H1 (cell line): ENCODE results near the gene PCBP4. TPM values are rescaled to one million over a fixed set of nuclear protein-coding genes. Genes with fewer than 3 reads are reported as not detected.

ENCODE experiments used
- CTCF ChIA-PET: fragments of 300-600 bp; sonication (Branson Sonifier 250); formaldehyde crosslinking; loops from one replicate; lab custom pipeline; 2021; ENCODE audit not compliant: partially characterized antibody; lab: Charles Lee
- POLR2A ChIA-PET: fragments of 300-600 bp; sonication (Branson Sonifier 250); formaldehyde crosslinking; loops from one replicate; lab custom pipeline; 2021; ENCODE audit warnings: inconsistent platforms; ENCODE audit not compliant: partially characterized antibody; lab: Charles Lee
- DNase-seq, 2 experiments: peaks; one replicate each; pipeline versions ENCODE4 v3.0.0 to v3.0.0-alpha.2; 2010 to 2022; ENCODE audit warnings: low spot score in 2 of 2, low read depth in 1 of 2, mixed read lengths in 1 of 2
- FAIRE-seq: peaks from 2 replicates; lab custom pipeline; 2011; peaks lifted over from hg19 to GRCh38; lab: Jason Lieb, UNC
- H2AFZ ChIP-seq: 2 replicates; pipeline ENCODE4 v1.8.1; 2012; ENCODE audit warnings: low read length, inconsistent platforms
- H2AK5ac ChIP-seq: 2 replicates; pipeline ENCODE4 v1.6.1; 2013; ENCODE audit warnings: low read depth, low read length
- H2BK120ac ChIP-seq: replicated peaks from 2 replicates; pipeline ENCODE3; 2013; ENCODE audit warnings: low read depth, low read length, inconsistent platforms
- H2BK12ac ChIP-seq: 2 replicates; pipeline ENCODE4 v1.6.1; 2013; ENCODE audit warnings: low read depth, low read length
- H2BK15ac ChIP-seq: 2 replicates; pipeline ENCODE4 v1.6.1; 2013; ENCODE audit warnings: low read length
- H2BK20ac ChIP-seq: 2 replicates; pipeline ENCODE4 v1.6.1; 2013; ENCODE audit warnings: low read length
- H2BK5ac ChIP-seq: 2 replicates; pipeline ENCODE4 v1.6.1; 2013; ENCODE audit warnings: low read depth, low read length
- H3K14ac ChIP-seq: 2 replicates; pipeline ENCODE4 v1.6.1; 2013; ENCODE audit warnings: inconsistent platforms; ENCODE audit not compliant: insufficient read length
- H3K18ac ChIP-seq: 2 replicates; pipeline ENCODE4 v1.6.1; 2013; ENCODE audit warnings: low read length; ENCODE audit errors: extremely low read depth
- H3K23ac ChIP-seq: 2 replicates; pipeline ENCODE4 v1.6.1; 2013; ENCODE audit warnings: inconsistent platforms; ENCODE audit not compliant: insufficient read length
- H3K23me2 ChIP-seq: 2 replicates; pipeline ENCODE4 v1.6.1; 2013; ENCODE audit warnings: low read depth, low read length
- H3K27ac ChIP-seq: 2 replicates; pipeline ENCODE4 v1.6.1; 2011; ENCODE audit warnings: low read depth, low read length, inconsistent platforms
- H3K27me3 ChIP-seq, 4 experiments: replicated peaks in 1 of 4; 1 replicate in 1 of 4; 2 replicates in 3 of 4; pipeline versions ENCODE4 v1.6.1 to v1.8.1; 2011 to 2013; ENCODE audit warnings: low read length in 3 of 4, mild to moderate bottlenecking in 3 of 4, inconsistent platforms in 2 of 4, mixed read lengths in 2 of 4, moderate library complexity in 1 of 4; ENCODE audit not compliant: control insufficient read depth in 3 of 4, insufficient read depth in 3 of 4; ENCODE audit errors: extremely low read depth in 1 of 4
- H3K36me3 ChIP-seq, 4 experiments: 2 replicates each; pipeline versions ENCODE4 v1.6.1 to v1.8.1; 2011 to 2013; ENCODE audit warnings: mild to moderate bottlenecking in 4 of 4, low read length in 3 of 4, moderate library complexity in 2 of 4, control low read depth in 1 of 4, inconsistent platforms in 1 of 4; ENCODE audit not compliant: insufficient read depth in 4 of 4, control insufficient read depth in 2 of 4
- H3K4ac ChIP-seq: replicated peaks from 2 replicates; pipeline ENCODE3; 2013; ENCODE audit warnings: low read length, low read depth, mixed read lengths, inconsistent platforms; ENCODE audit not compliant: insufficient read length
- H3K4me1 ChIP-seq, 4 experiments: replicated peaks in 1 of 4; 1 replicate in 1 of 4; 2 replicates in 3 of 4; pipeline versions ENCODE4 v1.6.1 to v1.8.1; 2011 to 2013; ENCODE audit warnings: low read length in 3 of 4, inconsistent platforms in 2 of 4, mixed read lengths in 1 of 4; ENCODE audit not compliant: insufficient read depth in 4 of 4, control insufficient read depth in 3 of 4
- H3K4me2 ChIP-seq, 2 experiments: 2 replicates each; pipeline versions ENCODE4 v1.6.1 to v1.8.1; 2011 to 2013; ENCODE audit warnings: low read depth in 2 of 2, low read length in 2 of 2, control low read depth in 1 of 2, inconsistent platforms in 1 of 2, mild to moderate bottlenecking in 1 of 2; ENCODE audit not compliant: insufficient read depth in 1 of 2
- H3K4me3 ChIP-seq, 4 experiments: fragments of 200-600, 300-600 bp in 1 of 4; sonication (generic), shearing (Covaris generic), sonication (Bioruptor Twin) in 1 of 4; 2 replicates each; pipeline versions ENCODE4 v1.5.1 to v1.8.1; 2011 to 2016; ENCODE audit warnings: low read length in 4 of 4, low read depth in 3 of 4, control low read depth in 2 of 4, inconsistent platforms in 2 of 4, mild to moderate bottlenecking in 2 of 4, mixed read lengths in 1 of 4, moderate library complexity in 1 of 4; ENCODE audit not compliant: insufficient read depth in 2 of 4; ENCODE audit errors: extremely low read depth in 1 of 4
- H3K56ac ChIP-seq: replicated peaks from 2 replicates; pipeline ENCODE3; 2013; ENCODE audit warnings: low read depth, mild to moderate bottlenecking, mixed read lengths, low read length, inconsistent platforms; ENCODE audit not compliant: insufficient read length
- H3K79me1 ChIP-seq: 2 replicates; pipeline ENCODE4 v1.6.1; 2013; ENCODE audit warnings: low read depth, low read length, control low read depth
- H3K79me2 ChIP-seq, 2 experiments: 2 replicates each; pipeline versions ENCODE4 v1.6.1 to v1.8.1; 2012 to 2013; ENCODE audit warnings: low read length in 2 of 2, mild to moderate bottlenecking in 2 of 2, inconsistent platforms in 1 of 2; ENCODE audit not compliant: insufficient read depth in 2 of 2, control insufficient read depth in 1 of 2
- H3K9ac ChIP-seq, 4 experiments: replicated peaks in 1 of 4; 1 replicate in 1 of 4; 2 replicates in 3 of 4; pipeline versions ENCODE4 v1.6.1 to v1.8.1; 2011 to 2013; ENCODE audit warnings: low read depth in 3 of 4, low read length in 3 of 4, control low read depth in 2 of 4, mild to moderate bottlenecking in 2 of 4, moderate library complexity in 2 of 4, inconsistent platforms in 1 of 4; ENCODE audit errors: extremely low read depth in 1 of 4
- H3K9me3 ChIP-seq, 2 experiments: 2 replicates each; pipeline versions ENCODE4 v1.6.1 to v1.8.1; 2012 to 2013; ENCODE audit warnings: mild to moderate bottlenecking in 2 of 2, moderate library complexity in 2 of 2, control low read depth in 1 of 2, inconsistent platforms in 1 of 2, low read depth in 1 of 2, low read length in 1 of 2, mixed read lengths in 1 of 2; ENCODE audit not compliant: insufficient read depth in 2 of 2
- H4K20me1 ChIP-seq, 2 experiments: replicated peaks in 1 of 2; 2 replicates each; pipeline versions ENCODE3 to v1.8.1; 2011 to 2013; ENCODE audit warnings: inconsistent platforms in 2 of 2, low read length in 2 of 2, mild to moderate bottlenecking in 1 of 2; ENCODE audit not compliant: insufficient read depth in 2 of 2, control insufficient read depth in 1 of 2
- H4K5ac ChIP-seq: 2 replicates; pipeline ENCODE4 v1.6.1; 2013; ENCODE audit warnings: low read length, low read depth, mixed read lengths, inconsistent platforms; ENCODE audit not compliant: insufficient read length
- H4K8ac ChIP-seq: 2 replicates; pipeline ENCODE4 v1.8.0; 2013; ENCODE audit warnings: mild to moderate bottlenecking, moderate library complexity, low read length, inconsistent platforms; ENCODE audit not compliant: insufficient read depth; ENCODE audit errors: extremely low read depth
- H4K91ac ChIP-seq: replicated peaks from 2 replicates; pipeline ENCODE3; 2013; ENCODE audit warnings: low read length, mixed read lengths, inconsistent platforms; ENCODE audit not compliant: insufficient read length
- CREB1 ChIP-seq: IDR thresholded peaks from 2 replicates; pipeline ENCODE4 v1.6.1; 2012; ENCODE audit warnings: inconsistent platforms
- CTBP2 ChIP-seq: IDR thresholded peaks from 2 replicates; pipeline ENCODE4 v1.7.0; 2011; ENCODE audit warnings: borderline replicate concordance, mild to moderate bottlenecking, moderate library complexity, mixed read lengths, low read length; ENCODE audit not compliant: insufficient read depth, insufficient read length
- FOSL1 ChIP-seq: IDR thresholded peaks from 2 replicates; pipeline ENCODE4 v1.6.1; 2011; ENCODE audit warnings: mild to moderate bottlenecking, low read depth, low read length, moderate library complexity; ENCODE audit not compliant: insufficient read depth
- WGBS, 2 experiments: shearing (Covaris generic) in 1 of 2; methylation state at CpG; one replicate each; pipeline versions ENCODE4 v1.1.6 to v1.1.7; 2013 to 2015; ENCODE audit warnings: low lambda C conversion rate in 2 of 2, mixed read lengths in 2 of 2, inconsistent platforms in 1 of 2, low coverage in 1 of 2, missing lambda C conversion rate in 1 of 2; ENCODE audit not compliant: insufficient replicate concordance in 2 of 2, insufficient coverage in 1 of 2, insufficient read length in 1 of 2; ENCODE audit errors: extremely low coverage in 1 of 2, missing lambda C conversion rate in 1 of 2; 5-methylcytosine and 5-hydroxymethylcytosine counted together
- polyA plus RNA-seq, 7 experiments: library from polyadenylated mRNA; depleted of rRNA in 3 of 7; stranded (reverse) in 5 of 7; unstranded in 2 of 7; fragments of >200 nt in 5 of 7; fragments of 200-250 nt in 2 of 7; gene quantifications; 1 replicate in 5 of 7; 2 replicates in 1 of 7; 4 replicates in 1 of 7; pipeline versions ENCODE4 v1.2.1 to v1.2.3, GENCODE V29; 2011 to 2013; ENCODE audit warnings: missing spikeins in 2 of 7, mixed read lengths in 2 of 7
- total RNA-seq: library from RNA; stranded (reverse); fragmentation: NEBNext Ultra II Directional; extraction: Animal tissue kit (Norgen Biotek cat#: 25700); gene quantifications from 2 replicates; pipeline ENCODE4 v1.2.1, GENCODE V29; 2021
- TF ChIP-seq, protein P1 (sequence below): IDR thresholded peaks from 2 replicates; pipeline ENCODE4 v1.6.1; 2012; ENCODE audit warnings: low read length, inconsistent platforms

Gene PCBP4
- total and polyA plus RNA-seq, 2 of the 8 experiments (the other 6 are each of a cell fraction or from before 2014, with no cell fraction given) = 16.4 to 34.1 TPM

GRCh38 chr3:51945926-51946705, 21.1 kb downstream of the PCBP4 start:
- POLR2A ChIA-PET = interaction anchor here (0.9 to 15.7 kb wide), 5 partner anchors 8 to 47 kb away, joined by 5 to 148 read pairs (median 6); partner anchors contain the start of genes ACY1, GPR62, PCBP4 and RPL29

More at GRCh38 chr3:51945926-51946705, 21.1 kb downstream of the PCBP4 start:
- no peaks in the 10 kb centered on the region for H3K79me1 ChIP-seq
- H4K8ac ChIP-seq = no peak overlapping the region
- H3K27ac ChIP-seq = no peak overlapping the region
- peaks cover 0 to 10% (median 4%) of the 10 kb centered on the region in 4 experiments; a peak in 5 of 7 replicates for H3K27me3 ChIP-seq
- peak overlapping the region; percentile 39; the same call in 1 of the 2 replicates for H2BK12ac ChIP-seq
- H3K9ac ChIP-seq = no peak overlapping the region
- no peak for DNase-seq
- H3K79me2 ChIP-seq = peaks cover 0 to 2% of the 10 kb centered on the region in 2 experiments; a peak in 2 of 4 replicates
- FAIRE-seq = no peak
- H2AFZ ChIP-seq = no peak overlapping the region
- H2BK120ac ChIP-seq = peak overlapping the region; percentile 22
- peaks cover 4% of the 10 kb centered on the region; the same call in 1 of the 2 replicates for H3K23me2 ChIP-seq
- H3K18ac ChIP-seq = no peak overlapping the region
- no peak overlapping the region for H3K4me3 ChIP-seq
- no peaks in the 10 kb centered on the region for H3K9me3 ChIP-seq
- H4K5ac ChIP-seq = no peak overlapping the region
- H2BK5ac ChIP-seq = no peak overlapping the region
- CTCF ChIA-PET = interaction anchor here (0.9 to 5.1 kb wide), 11 partner anchors 11 to 126 kb away, joined by 3 to 44 read pairs (median 5); partner anchors contain the start of genes ABHD14B and ACY1
- H3K4me2 ChIP-seq = no peak overlapping the region
- peaks cover 0 to under 1% of the 10 kb centered on the region in 2 experiments for H4K20me1 ChIP-seq
- WGBS, 2 experiments = 93% methylated on average over 9 of the region's 14 CpGs; no CpG with 5 or more reads in 1 of the 2 experiments
- no peak overlapping the region for H2BK20ac ChIP-seq
- H2AK5ac ChIP-seq = no peak overlapping the region
- no peak for TF ChIP-seq CTBP2
- TF ChIP-seq, protein P1, sequence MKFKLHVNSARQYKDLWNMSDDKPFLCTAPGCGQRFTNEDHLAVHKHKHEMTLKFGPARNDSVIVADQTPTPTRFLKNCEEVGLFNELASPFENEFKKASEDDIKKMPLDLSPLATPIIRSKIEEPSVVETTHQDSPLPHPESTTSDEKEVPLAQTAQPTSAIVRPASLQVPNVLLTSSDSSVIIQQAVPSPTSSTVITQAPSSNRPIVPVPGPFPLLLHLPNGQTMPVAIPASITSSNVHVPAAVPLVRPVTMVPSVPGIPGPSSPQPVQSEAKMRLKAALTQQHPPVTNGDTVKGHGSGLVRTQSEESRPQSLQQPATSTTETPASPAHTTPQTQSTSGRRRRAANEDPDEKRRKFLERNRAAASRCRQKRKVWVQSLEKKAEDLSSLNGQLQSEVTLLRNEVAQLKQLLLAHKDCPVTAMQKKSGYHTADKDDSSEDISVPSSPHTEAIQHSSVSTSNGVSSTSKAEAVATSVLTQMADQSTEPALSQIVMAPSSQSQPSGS = no peak
- no peak for TF ChIP-seq CREB1
- no peak for TF ChIP-seq FOSL1
- H3K14ac ChIP-seq = no peak overlapping the region
- H4K91ac ChIP-seq = no peak overlapping the region
- H3K4ac ChIP-seq = no peak overlapping the region
- H3K36me3 ChIP-seq = no peaks in the 10 kb centered on the region
- H3K56ac ChIP-seq = no peak overlapping the region
- peaks cover 0 to 5% (median 3%) of the 10 kb centered on the region in 4 experiments; a peak in 6 of 7 replicates for H3K4me1 ChIP-seq
- no peak overlapping the region for H3K23ac ChIP-seq
- no peak overlapping the region for H2BK15ac ChIP-seq
